ENCODE results near the gene CXorf49B. TPM values are rescaled to one million over a fixed set of nuclear protein-coding genes. Genes with fewer than 3 reads are reported as not detected.
"Not testable (repeated sequence)": the region's sequence is repeated elsewhere in the genome, so short reads cannot be mapped to it uniquely, and the experiment has no call there.

The CXorf49B gene
- total and polyA plus RNA-seq, 8 donors: not detected

DNA sequence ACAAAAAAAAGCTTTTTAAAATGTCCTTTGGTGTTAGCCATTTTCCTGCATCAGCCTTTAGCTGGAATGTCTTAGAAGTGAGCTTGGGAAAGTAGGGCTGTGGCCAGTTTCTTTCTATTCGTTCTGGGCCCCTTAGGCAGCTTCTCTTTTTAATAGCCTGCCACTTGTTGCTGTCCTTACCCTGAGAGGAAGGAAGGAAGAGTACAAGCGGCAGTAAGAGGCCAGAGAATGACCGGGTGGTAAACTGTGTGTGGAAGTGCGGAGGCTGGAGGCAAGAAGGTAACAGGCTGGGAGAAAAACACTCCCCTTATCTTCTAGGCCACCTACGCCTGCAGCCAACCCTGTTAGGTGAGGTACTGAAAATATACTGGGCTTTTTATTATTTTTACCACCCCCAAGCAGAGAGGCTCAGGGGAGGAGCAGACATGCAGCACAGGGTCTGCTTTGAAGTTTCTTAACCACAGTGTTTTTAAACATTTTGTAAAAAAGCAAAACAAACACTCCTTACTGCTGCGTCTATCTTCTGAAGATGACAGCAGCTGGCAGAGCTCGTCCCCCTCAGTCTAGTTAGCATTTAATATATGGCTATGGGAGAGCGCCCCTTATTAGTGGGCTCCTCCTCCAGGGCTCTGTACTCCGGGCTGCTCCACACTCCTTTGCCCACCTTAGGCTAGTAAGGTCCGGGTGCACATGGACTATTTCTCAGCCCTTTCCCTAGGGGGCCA, 19.2 kb downstream of the CXorf49B start:
- H3K4me3 ChIP-seq; DNase-seq; H3K27ac ChIP-seq; H3K36me3 ChIP-seq; H3K4me1 ChIP-seq; H3K27me3 ChIP-seq; intact Hi-C loops (cut with DNase I); FAIRE-seq; H3K9me3 ChIP-seq: not testable (repeated sequence)
- WGBS, 2 donors: no CpG with 5 or more reads among the region's 10 CpGs
- peak in 2 of 4 donors; percentile 18 to 34 for ATAC-seq

- WGBS, 2 donors: no CpG with 5 or more reads among the region's 7 CpGs
- H3K4me3 ChIP-seq; H3K36me3 ChIP-seq; DNase-seq; H3K9me3 ChIP-seq; H3K27me3 ChIP-seq; H3K4me1 ChIP-seq; intact Hi-C loops (cut with DNase I); FAIRE-seq; H3K27ac ChIP-seq: not testable (repeated sequence)
- ATAC-seq: peak in 2 of 4 donors; percentile 23 to 46
These were observed 19.8 kb downstream of the CXorf49B start for GRCh38 chrX:71782950-71783299.

GRCh38 chrX:71783569-71784347, 20.6 kb downstream of the CXorf49B start:
- WGBS, 2 donors: no CpG with 5 or more reads among the region's 20 CpGs
- H3K27ac ChIP-seq; intact Hi-C loops (cut with DNase I); FAIRE-seq; H3K4me3 ChIP-seq; H3K27me3 ChIP-seq; H3K4me1 ChIP-seq; H3K9me3 ChIP-seq; H3K36me3 ChIP-seq; DNase-seq: not testable (repeated sequence)
- ATAC-seq: peak in 1 of 4 donors; percentile 39

GRCh38 chrX:71784348-71784983, 21.3 kb downstream of the CXorf49B start:
- FAIRE-seq; DNase-seq; H3K27me3 ChIP-seq; H3K4me3 ChIP-seq; H3K27ac ChIP-seq; H3K36me3 ChIP-seq; H3K9me3 ChIP-seq; intact Hi-C loops (cut with DNase I); H3K4me1 ChIP-seq: not testable (repeated sequence)
- WGBS, 2 donors: no CpG with 5 or more reads among the region's 15 CpGs
- ATAC-seq: peak in 2 of 4 donors; percentile 52 to 59

DNA sequence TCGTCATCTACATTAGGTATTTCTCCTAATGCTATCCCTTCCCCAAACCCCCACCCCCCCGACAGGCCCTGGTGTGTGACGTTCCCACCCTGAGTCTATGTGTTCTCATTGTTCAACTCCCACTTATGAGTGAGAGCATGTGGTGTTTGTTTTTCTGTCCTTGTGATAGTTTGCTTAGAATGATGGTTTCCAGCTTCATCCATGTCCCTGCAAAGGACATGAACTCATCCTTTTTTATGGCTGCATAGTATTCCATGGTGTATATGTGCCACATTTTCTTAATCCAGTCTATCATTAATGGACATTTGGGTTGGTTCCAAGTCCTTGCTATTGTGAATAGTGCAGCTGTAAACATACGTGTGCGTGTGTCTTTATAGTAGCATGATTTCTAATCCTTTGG, 43.3 kb downstream of the CXorf49B start:
- H3K27ac ChIP-seq; H3K27me3 ChIP-seq; intact Hi-C loops (cut with DNase I); ATAC-seq; H3K4me1 ChIP-seq; H3K36me3 ChIP-seq; H3K4me3 ChIP-seq; H3K9me3 ChIP-seq; FAIRE-seq; DNase-seq: not testable (repeated sequence)
- 66 to 72% methylated on average over 5 of the region's 5 CpGs for WGBS, 2 donors

DNA sequence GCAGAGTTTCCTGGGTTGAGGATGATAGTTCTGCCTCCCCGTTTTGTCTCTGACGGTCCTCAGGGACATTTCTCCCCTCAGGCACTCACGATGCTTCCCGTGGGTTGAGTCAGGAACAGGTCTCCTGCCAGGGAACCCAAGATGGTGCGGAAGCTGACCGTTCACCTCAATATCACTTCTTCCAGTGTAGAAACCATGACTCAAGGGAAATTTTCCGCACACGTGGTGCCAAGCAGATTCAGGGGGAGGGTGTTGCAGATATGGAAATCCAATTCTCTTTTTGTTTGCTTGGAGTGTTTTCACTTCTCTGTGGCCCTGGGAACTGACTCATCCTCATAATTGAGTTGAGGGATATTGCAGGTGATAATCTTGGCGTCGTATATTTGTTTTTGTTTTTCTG, 46.7 kb downstream of the CXorf49B start:
- peaks cover 0 to 4% (median 0%) of the 10 kb centered on the region in 4 donors for H3K27me3 ChIP-seq
- no peaks in the 10 kb centered on the region for H3K36me3 ChIP-seq
- TF ChIP-seq CTCF (IDR thresholded peaks at IDR 0.05): no peak
- WGBS, 2 donors: 46 to 54% methylated on average over 10 of the region's 10 CpGs
- ATAC-seq: no peak
- H3K4me1 ChIP-seq: no peaks in the 10 kb centered on the region
- DNase-seq: peak in 1 of 6 donors; percentile 15
- intact Hi-C loops (cut with DNase I): no loop called here
- no peak overlapping the region for H3K27ac ChIP-seq
- no peak for FAIRE-seq
- no peaks in the 10 kb centered on the region for H3K9me3 ChIP-seq
- no peak overlapping the region for H3K4me3 ChIP-seq

- 69 to 75% methylated on average over 25 of the region's 25 CpGs for WGBS, 2 donors
- ATAC-seq: no peak
- TF ChIP-seq CTCF (IDR thresholded peaks at IDR 0.05): no peak
- Histone ChIP-seq H3K4me1 (no peaks in the 10 kb centered on the region), H3K4me3 (no peak overlapping the region), H3K36me3 (no peaks in the 10 kb centered on the region), H3K27me3 (peaks cover 0 to 10% (median 2%) of the 10 kb centered on the region in 4 donors), H3K9me3 (no peaks in the 10 kb centered on the region), H3K27ac (no peak overlapping the region)
- peak in 2 of 6 donors; percentile 42 to 47 for DNase-seq
- intact Hi-C loops (cut with DNase I): no loop called here
- no peak for FAIRE-seq
These were observed 51.2 kb downstream of the CXorf49B start for GRCh38 chrX:71814123-71814912.

All from pancreas (tissue), 10 donors.